BJ (cell line): ENCODE measurements around the gene RGL3. TPM values are rescaled to one million over a fixed set of nuclear protein-coding genes. Genes with fewer than 3 reads are reported as not detected.

ENCODE experiments used
- CTCF ChIA-PET: fragments of 350-600 bp; formaldehyde crosslinking; extraction: SDS; loops from one replicate; lab custom pipeline; 2021; ENCODE audit warnings: antibody characterized with exemption, inconsistent platforms; lab: Yijun Ruan, JAX
- POLR2A ChIA-PET: fragments of 300-600 bp; sonication (Branson Sonifier 250); formaldehyde crosslinking; extraction: SDS; loops from one replicate; lab custom pipeline; 2021; ENCODE audit warnings: antibody characterized with exemption; lab: Charles Lee
- DNase-seq: peaks from one replicate; pipeline ENCODE4 v3.0.0-alpha.2; 2011; ENCODE audit warnings: low read depth
- H3K27me3 ChIP-seq: 2 replicates; pipeline ENCODE4 v1.6.0; 2011; ENCODE audit warnings: low read length; ENCODE audit not compliant: control insufficient read depth, insufficient read depth
- H3K36me3 ChIP-seq: 2 replicates; pipeline ENCODE4 v1.5.1; 2011; ENCODE audit warnings: low read length; ENCODE audit not compliant: control insufficient read depth, insufficient read depth
- H3K4me3 ChIP-seq: 2 replicates; pipeline ENCODE4 v1.5.1; 2011; ENCODE audit warnings: low read depth, mild to moderate bottlenecking, control low read depth, low read length
- CTCF ChIP-seq: IDR thresholded peaks from 2 replicates; pipeline ENCODE4 v1.5.1; 2011; ENCODE audit warnings: low read depth, mild to moderate bottlenecking, control low read depth, inconsistent platforms, low read length, moderate library complexity; ENCODE audit not compliant: insufficient read depth
- polyA plus RNA-seq: library from polyadenylated mRNA; depleted of rRNA; stranded (reverse); fragments of >200 nt; gene quantifications from 2 replicates; pipeline ENCODE4 v1.2.3, GENCODE V29; 2011

RGL3 gene
- polyA plus RNA-seq, 1 experiment = 2.3 TPM

- peak; percentile 19 for TF ChIP-seq CTCF
- no peaks in the 10 kb centered on the region; the same call in 1 of the 2 replicates for H3K36me3 ChIP-seq
- H3K4me3 ChIP-seq = no peak overlapping the region
- ChIA-PET POLR2A (no interaction called here), CTCF (interaction anchor here (0.6 to 2.6 kb wide), 5 partner anchors 10 to 59 kb away, joined by 3 to 15 read pairs (median 3); partner anchors contain the start of gene PRKCSH)
- no peaks in the 10 kb centered on the region for H3K27me3 ChIP-seq
- no peak for DNase-seq
Observed at GRCh38 chr19:11405846-11406643, 13.1 kb downstream of the RGL3 start.

- Histone ChIP-seq H3K27me3 (no peaks in the 10 kb centered on the region), H3K36me3 (no peaks in the 10 kb centered on the region; the same call in 1 of the 2 replicates), H3K4me3 (no peak overlapping the region)
- no peak for DNase-seq
- no peak for TF ChIP-seq CTCF
- ChIA-PET CTCF (interaction anchor here (2.9 kb wide), 1 partner anchor 24 kb away, joined by 12 read pairs; no protein-coding TSS in a partner anchor), POLR2A (no interaction called here)
Observed at GRCh38 chr19:11404588-11405222, 14.4 kb downstream of the RGL3 start.

- no peaks in the 10 kb centered on the region for H3K27me3 ChIP-seq
- H3K36me3 ChIP-seq = no peaks in the 10 kb centered on the region; the same call in 1 of the 2 replicates
- no peak for DNase-seq
- no peak for TF ChIP-seq CTCF
- no peak overlapping the region for H3K4me3 ChIP-seq
- ChIA-PET POLR2A (no interaction called here), CTCF (interaction anchor here (1.2 to 2.9 kb wide), 3 partner anchors 11 to 21 kb away, joined by 3 to 12 read pairs (median 3); no protein-coding TSS in a partner anchor)
Observed at GRCh38 chr19:11401808-11402543, 17.1 kb downstream of the RGL3 start.

GRCh38 chr19:11400798-11401197 lies 18.3 kb downstream of the RGL3 start:
- CTCF ChIA-PET = interaction anchor here (0.6 to 1.4 kb wide), 4 partner anchors 9 to 19 kb away, joined by 3 to 4 read pairs (median 4); no protein-coding TSS in a partner anchor
- H3K36me3 ChIP-seq = no peaks in the 10 kb centered on the region; the same call in 1 of the 2 replicates

More at GRCh38 chr19:11400798-11401197, 18.3 kb downstream of the RGL3 start:
- Histone ChIP-seq H3K27me3 (no peaks in the 10 kb centered on the region), H3K4me3 (no peak overlapping the region)
- POLR2A ChIA-PET = interaction anchor here (0.6 kb wide), 1 partner anchor 23 kb away, joined by 3 read pairs; no protein-coding TSS in a partner anchor
- TF ChIP-seq CTCF = no peak
- DNase-seq = no peak
